GM06990 (cell line): ENCODE data around the gene APOE.
"Not testable (repeated sequence)": the region's sequence is repeated elsewhere in the genome, so short reads cannot be mapped to it uniquely, and the experiment has no call there.

Experiments used
- DNase-seq: peaks from one replicate; pipeline ENCODE4 v3.0.0-alpha.2; 2011; ENCODE audit not compliant: insufficient read length; ENCODE audit errors: extremely low read depth
- H3K27me3 ChIP-seq: replicated peaks from 2 replicates; pipeline ENCODE4 v1.6.0; 2011; ENCODE audit warnings: low read length; ENCODE audit not compliant: control insufficient read depth, insufficient read depth
- H3K36me3 ChIP-seq: 2 replicates; pipeline ENCODE4 v1.5.1; 2011; ENCODE audit warnings: low read length; ENCODE audit not compliant: control insufficient read depth, insufficient read depth
- H3K4me3 ChIP-seq: replicated peaks from 2 replicates; pipeline ENCODE4 v1.5.1; 2011; ENCODE audit warnings: low read depth, mild to moderate bottlenecking, control low read depth, low read length
- TF ChIP-seq, protein P1 (sequence below): IDR thresholded peaks from 2 replicates; pipeline ENCODE4 v1.5.1; 2011; ENCODE audit warnings: low read length, control low read depth, mild to moderate bottlenecking, inconsistent platforms; ENCODE audit not compliant: insufficient read depth, poor library complexity, severe bottlenecking

APOE gene

DNA sequence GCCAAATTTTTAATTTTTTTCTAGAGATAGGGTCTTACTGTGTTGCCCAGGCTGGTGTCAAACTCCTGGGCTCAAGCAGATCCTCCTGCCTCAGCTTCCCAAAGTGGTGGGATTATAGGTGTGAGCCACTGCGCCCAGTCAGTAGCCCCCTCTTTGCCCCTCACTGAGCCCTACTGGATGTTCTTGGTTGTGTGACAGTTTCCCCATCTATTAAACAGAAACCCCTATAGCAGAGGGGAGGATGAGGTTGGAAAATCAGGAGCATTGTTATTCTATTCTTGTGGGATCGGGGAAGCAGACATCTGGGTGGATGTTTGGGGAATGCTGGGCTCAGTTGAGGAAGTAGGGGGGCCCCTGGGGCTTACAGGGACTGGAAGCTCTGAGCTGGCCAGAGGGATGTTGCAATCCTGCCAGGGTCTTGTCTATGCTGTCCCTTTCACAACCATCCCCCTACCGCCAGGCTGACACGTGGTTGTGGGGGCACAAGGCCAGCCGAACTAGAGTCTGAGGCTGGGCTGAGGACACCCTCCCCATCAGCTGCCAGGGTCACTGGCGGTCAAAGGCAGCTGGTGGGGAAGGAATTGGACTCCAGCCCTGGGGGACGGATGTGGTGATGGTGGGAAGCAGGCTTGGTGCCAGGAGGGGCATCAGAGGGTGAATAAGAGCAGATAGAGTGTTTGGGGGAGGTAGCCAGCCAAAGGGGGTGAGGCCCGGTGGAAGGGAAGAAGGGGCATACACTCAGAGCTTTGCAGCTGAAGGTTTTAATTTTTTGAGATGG is 19.7 kb downstream of the APOE start:
- Histone ChIP-seq H3K4me3 (no peak overlapping the region), H3K27me3 (peaks cover 1% of the 10 kb centered on the region; the same call in 1 of the 2 replicates), H3K36me3 (no peaks in the 10 kb centered on the region)
- DNase-seq: no peak
- TF ChIP-seq, protein P1, sequence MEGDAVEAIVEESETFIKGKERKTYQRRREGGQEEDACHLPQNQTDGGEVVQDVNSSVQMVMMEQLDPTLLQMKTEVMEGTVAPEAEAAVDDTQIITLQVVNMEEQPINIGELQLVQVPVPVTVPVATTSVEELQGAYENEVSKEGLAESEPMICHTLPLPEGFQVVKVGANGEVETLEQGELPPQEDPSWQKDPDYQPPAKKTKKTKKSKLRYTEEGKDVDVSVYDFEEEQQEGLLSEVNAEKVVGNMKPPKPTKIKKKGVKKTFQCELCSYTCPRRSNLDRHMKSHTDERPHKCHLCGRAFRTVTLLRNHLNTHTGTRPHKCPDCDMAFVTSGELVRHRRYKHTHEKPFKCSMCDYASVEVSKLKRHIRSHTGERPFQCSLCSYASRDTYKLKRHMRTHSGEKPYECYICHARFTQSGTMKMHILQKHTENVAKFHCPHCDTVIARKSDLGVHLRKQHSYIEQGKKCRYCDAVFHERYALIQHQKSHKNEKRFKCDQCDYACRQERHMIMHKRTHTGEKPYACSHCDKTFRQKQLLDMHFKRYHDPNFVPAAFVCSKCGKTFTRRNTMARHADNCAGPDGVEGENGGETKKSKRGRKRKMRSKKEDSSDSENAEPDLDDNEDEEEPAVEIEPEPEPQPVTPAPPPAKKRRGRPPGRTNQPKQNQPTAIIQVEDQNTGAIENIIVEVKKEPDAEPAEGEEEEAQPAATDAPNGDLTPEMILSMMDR: no peak

DNA sequence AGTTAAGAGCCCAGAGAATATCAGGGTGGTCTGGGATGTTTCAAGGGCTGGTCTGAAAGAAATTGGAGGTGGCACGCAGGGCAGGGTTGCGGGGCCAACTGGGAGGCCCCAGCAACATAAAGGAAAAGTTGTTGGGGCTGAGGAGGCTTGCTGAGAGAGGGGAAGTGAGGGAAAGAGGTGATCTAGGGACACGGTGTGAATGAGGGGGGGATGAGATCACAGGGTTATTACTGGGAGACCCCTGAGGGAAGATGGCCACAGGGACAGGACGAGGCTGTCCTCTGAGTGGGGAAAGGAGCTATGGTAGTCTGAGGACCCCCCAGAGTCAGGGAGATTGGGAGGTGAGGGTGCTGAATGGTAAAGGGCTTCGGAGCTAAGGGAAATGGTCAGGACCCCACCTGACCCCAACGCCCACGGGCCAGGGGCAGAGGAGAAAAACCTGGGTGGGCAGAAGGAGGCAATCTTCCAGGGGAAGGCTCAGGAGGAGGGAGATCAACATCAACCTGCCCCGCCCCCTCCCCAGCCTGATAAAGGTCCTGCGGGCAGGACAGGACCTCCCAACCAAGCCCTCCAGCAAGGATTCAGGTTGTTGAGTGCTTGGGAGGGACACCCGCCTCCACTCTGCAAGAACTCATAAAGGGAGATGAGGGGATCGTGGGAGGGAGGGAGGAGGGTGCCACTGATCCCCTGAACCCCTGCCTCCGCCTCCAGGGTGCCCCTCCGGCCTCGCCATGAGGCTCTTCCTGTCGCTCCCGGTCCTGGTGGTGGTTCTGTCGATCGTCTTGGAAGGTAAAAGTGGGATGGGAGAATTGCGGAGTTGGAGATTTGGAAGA is 20.9 kb downstream of the APOE start:
- not testable (repeated sequence) for H3K4me3 ChIP-seq, H3K36me3 ChIP-seq, H3K27me3 ChIP-seq, DNase-seq

- Histone ChIP-seq H3K27me3 (peaks cover 1% of the 10 kb centered on the region; the same call in 1 of the 2 replicates), H3K4me3 (no peak overlapping the region), H3K36me3 (no peaks in the 10 kb centered on the region)
- no peak for DNase-seq
- TF ChIP-seq, protein P1: no peak
These were observed 22.1 kb downstream of the APOE start for GRCh38 chr19:44927746-44928145.

- TF ChIP-seq, protein P1: no peak
- Histone ChIP-seq H3K36me3 (no peaks in the 10 kb centered on the region), H3K27me3 (no peaks in the 10 kb centered on the region; the same call in 1 of the 2 replicates), H3K4me3 (no peak overlapping the region)
- DNase-seq: no peak
These were observed 24.5 kb downstream of the APOE start for GRCh38 chr19:44930088-44930487.

GRCh38 chr19:44931541-44931940 is 25.9 kb downstream of the APOE start:
- TF ChIP-seq, protein P1: no peak
- DNase-seq: no peak
- Histone ChIP-seq H3K4me3 (no peak overlapping the region), H3K36me3 (no peaks in the 10 kb centered on the region), H3K27me3 (peaks cover 1% of the 10 kb centered on the region; the same call in 1 of the 2 replicates)

DNA sequence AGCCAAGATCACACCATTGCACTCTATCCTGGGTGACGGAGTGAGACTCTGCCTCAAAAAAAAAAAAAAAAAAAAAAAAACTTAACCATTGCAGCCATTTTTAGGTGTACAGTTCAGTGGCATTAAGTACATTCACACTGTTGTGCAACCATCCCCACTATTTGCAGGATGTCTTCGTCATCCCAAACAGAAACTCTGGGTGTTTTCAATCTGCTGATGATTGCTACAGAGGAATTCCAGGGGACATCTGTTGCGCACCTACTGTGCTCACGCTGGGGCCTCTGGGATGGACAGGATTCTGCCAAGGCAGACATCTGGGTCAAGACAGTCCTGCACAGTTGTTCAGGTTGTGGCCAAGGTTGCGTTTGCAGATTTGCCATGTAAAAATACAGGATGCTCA is 34.1 kb downstream of the APOE start:
- Histone ChIP-seq H3K4me3 (no peak overlapping the region), H3K27me3 (peaks cover 1% of the 10 kb centered on the region; the same call in 1 of the 2 replicates), H3K36me3 (no peaks in the 10 kb centered on the region)
- DNase-seq: no peak
- TF ChIP-seq, protein P1: no peak
